HepG2 (cell line): ENCODE measurements around the gene NFATC2. TPM values are rescaled to one million over a fixed set of nuclear protein-coding genes. Genes with fewer than 3 reads are reported as not detected.

Source experiments
- ADNP ChIP-seq: sonication (generic); formaldehyde crosslinking; IDR thresholded peaks from 2 replicates; pipeline ENCODE4 v1.4.0; 2020; ENCODE audit warnings: missing genetic modification reagents
- CHCHD3 ChIP-seq: sonication (generic); formaldehyde crosslinking; IDR thresholded peaks from 2 replicates; pipeline ENCODE4 v1.8.0; 2022; ENCODE audit warnings: mild to moderate bottlenecking, missing genetic modification reagents, moderate library complexity
- DNMT3B ChIP-seq: conservative IDR thresholded peaks from 2 replicates; pipeline ENCODE4 v1.6.1; 2016; ENCODE audit warnings: missing biosample characterization, control low read depth
- EHMT2 ChIP-seq: fragments of 200-600 bp; sonication (generic); IDR thresholded peaks from 2 replicates; pipeline ENCODE4 v1.7.0; 2017; ENCODE audit warnings: antibody characterized with exemption, low read depth, low read length, borderline replicate concordance
- ELF1 ChIP-seq: sonication (generic); formaldehyde crosslinking; IDR thresholded peaks from 2 replicates; pipeline ENCODE4 v1.4.0; 2020; ENCODE audit warnings: missing genetic modification reagents
- GMEB1 ChIP-seq: sonication (generic); formaldehyde crosslinking; IDR thresholded peaks from 2 replicates; pipeline ENCODE4 v1.5.1; 2020; ENCODE audit warnings: missing genetic modification reagents, mild to moderate bottlenecking, borderline replicate concordance
- KDM5A ChIP-seq: fragments of 200-600 bp; sonication (generic); IDR thresholded peaks from 2 replicates; pipeline ENCODE4 v1.7.0; 2018; ENCODE audit warnings: antibody characterized with exemption, mild to moderate bottlenecking, low read length, borderline replicate concordance
- MYNN ChIP-seq: sonication (generic); formaldehyde crosslinking; IDR thresholded peaks from 2 replicates; pipeline ENCODE4 v1.4.0; 2020; ENCODE audit warnings: mild to moderate bottlenecking, low read depth, missing genetic modification reagents
- NR2F1 ChIP-seq, 2 experiments: fragments of 450-650 bp in 1 of 2; formaldehyde crosslinking in 1 of 2; IDR thresholded peaks; 2 replicates each; pipeline versions ENCODE4 v1.5.0 to v1.6.1; 2016 to 2020; ENCODE audit warnings: mild to moderate bottlenecking in 1 of 2, missing compliant biosample characterization in 1 of 2, missing genetic modification reagents in 1 of 2, moderate library complexity in 1 of 2
- PHF8 ChIP-seq: sonication (generic); formaldehyde crosslinking; IDR thresholded peaks from 2 replicates; pipeline ENCODE4 v1.5.0; 2020; ENCODE audit warnings: missing genetic modification reagents
- REL ChIP-seq: sonication (generic); formaldehyde crosslinking; conservative IDR thresholded peaks from 2 replicates; pipeline ENCODE4 v1.8.0; 2022; ENCODE audit warnings: mild to moderate bottlenecking, missing genetic modification reagents, moderate library complexity
- ZNF142 ChIP-seq: sonication (generic); formaldehyde crosslinking; IDR thresholded peaks from 2 replicates; pipeline ENCODE4 v1.4.0; 2020; ENCODE audit warnings: missing genetic modification reagents
- ZNF207 ChIP-seq: fragments of 450-650 bp; IDR thresholded peaks from 2 replicates; pipeline ENCODE4 v1.6.1; 2016; ENCODE audit warnings: antibody characterized with exemption, borderline replicate concordance
- ZNF256 ChIP-seq: sonication (generic); formaldehyde crosslinking; conservative IDR thresholded peaks from 2 replicates; pipeline ENCODE4 v1.4.0; 2020; ENCODE audit warnings: missing genetic modification reagents
- ZNF44 ChIP-seq: sonication (generic); formaldehyde crosslinking; IDR thresholded peaks from 2 replicates; pipeline ENCODE4 v1.5.1; 2020; ENCODE audit warnings: mild to moderate bottlenecking, missing genetic modification reagents
- ZNF543 ChIP-seq: sonication (generic); formaldehyde crosslinking; IDR thresholded peaks from 2 replicates; pipeline ENCODE4 v1.4.0; 2020; ENCODE audit warnings: mild to moderate bottlenecking, missing genetic modification reagents
- ZNF546 ChIP-seq: sonication (generic); formaldehyde crosslinking; conservative IDR thresholded peaks from 2 replicates; pipeline ENCODE4 v1.8.1; 2023; ENCODE audit warnings: mild to moderate bottlenecking, missing genetic modification reagents
- ZNF589 ChIP-seq: sonication (generic); formaldehyde crosslinking; conservative IDR thresholded peaks from 2 replicates; pipeline ENCODE4 v1.8.0; 2022; ENCODE audit warnings: mild to moderate bottlenecking, moderate library complexity, missing genetic modification reagents
- ZSCAN21 ChIP-seq: sonication (generic); formaldehyde crosslinking; IDR thresholded peaks from 2 replicates; pipeline ENCODE4 v1.8.0; 2022; ENCODE audit warnings: mild to moderate bottlenecking, missing genetic modification reagents, moderate library complexity, borderline replicate concordance
- polyA plus RNA-seq, 8 experiments: library from polyadenylated mRNA; depleted of rRNA in 3 of 8; stranded (reverse) in 7 of 8; unstranded in 1 of 8; fragments of >200 nt; fragmentation: Illumina TruSeq in 4 of 8; extraction: Trizol in 4 of 8; gene quantifications; 2 replicates each; pipeline versions ENCODE4 v1.2.1 to v1.2.3, GENCODE V29; 2011 to 2016; ENCODE audit warnings: low read depth in 4 of 8, missing spikeins in 1 of 8, mixed read lengths in 1 of 8; ENCODE audit not compliant: insufficient read depth in 1 of 8
- total RNA-seq, 5 experiments: library from RNA; depleted of rRNA; stranded (reverse); fragments of >200 nt; fragmentation: Illumina TruSeq; extraction: Trizol; gene quantifications; 2 replicates each; pipeline ENCODE4 v1.2.3, GENCODE V29; 2016; ENCODE audit warnings: low read depth in 1 of 5
- TF ChIP-seq, protein P1 (sequence below): sonication (generic); formaldehyde crosslinking; IDR thresholded peaks from 2 replicates; pipeline ENCODE4 v1.8.1; 2023; ENCODE audit warnings: mild to moderate bottlenecking, moderate library complexity, missing genetic modification reagents
- TF ChIP-seq, protein P2 (sequence below): sonication (generic); formaldehyde crosslinking; IDR thresholded peaks from 2 replicates; pipeline ENCODE4 v1.4.0; 2020; ENCODE audit warnings: missing genetic modification reagents

NFATC2 gene
- total and polyA plus RNA-seq, 2 of the 13 experiments (the other 11 are each of a cell fraction or from before 2014, with no cell fraction given), result 1.9 to 3.3 TPM

- no peak for TF ChIP-seq EHMT2
- TF ChIP-seq PHF8 (CRISPR knock-in tag), result no peak
- TF ChIP-seq ZNF44 (CRISPR knock-in tag), result no peak
- TF ChIP-seq ZSCAN21 (CRISPR knock-in tag), result no peak
- TF ChIP-seq ZNF207, result no peak
- no peak for TF ChIP-seq NR2F1 (CRISPR knock-in tag; IDR thresholded peaks at IDR 0.05)
- TF ChIP-seq ZNF546, result 0 out of 2 replicates have a peak, but pooled peaks have one; percentile 6
- no peak for TF ChIP-seq ZNF543 (CRISPR knock-in tag)
- TF ChIP-seq ZNF589 (CRISPR knock-in tag), result no peak
- TF ChIP-seq, protein P1, sequence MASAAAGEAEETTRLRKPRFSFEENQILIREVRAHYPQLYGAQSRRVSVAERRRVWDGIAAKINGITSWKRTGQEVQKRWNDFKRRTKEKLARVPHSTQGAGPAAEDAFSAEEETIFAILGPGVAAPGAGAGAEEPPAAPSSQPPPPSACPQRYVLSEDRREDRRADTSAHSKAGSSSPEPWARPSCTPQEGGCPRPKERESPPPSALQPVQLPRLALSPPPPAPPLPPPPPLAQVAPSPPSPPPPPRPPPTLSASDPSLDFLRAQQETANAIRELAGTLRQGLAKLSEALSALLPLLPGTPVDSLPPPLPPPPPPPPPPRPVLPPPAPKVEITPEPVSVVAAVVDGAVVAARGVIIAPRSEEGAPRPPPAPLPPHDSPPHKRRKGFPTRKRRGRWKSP, result no peak
- TF ChIP-seq MYNN (CRISPR knock-in tag), result no peak
- TF ChIP-seq CHCHD3 (CRISPR knock-in tag), result no peak
- TF ChIP-seq GMEB1 (CRISPR knock-in tag), result no peak
- no peak for TF ChIP-seq KDM5A
- TF ChIP-seq ZNF256 (CRISPR knock-in tag), result no peak
- no peak for TF ChIP-seq ZNF142 (CRISPR knock-in tag)
- TF ChIP-seq DNMT3B (CRISPR knock-in tag), result no peak
- no peak for TF ChIP-seq REL (CRISPR knock-in tag)
- TF ChIP-seq, protein P2, sequence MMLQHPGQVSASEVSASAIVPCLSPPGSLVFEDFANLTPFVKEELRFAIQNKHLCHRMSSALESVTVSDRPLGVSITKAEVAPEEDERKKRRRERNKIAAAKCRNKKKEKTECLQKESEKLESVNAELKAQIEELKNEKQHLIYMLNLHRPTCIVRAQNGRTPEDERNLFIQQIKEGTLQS (CRISPR knock-in tag), result no peak
- no peak for TF ChIP-seq ADNP
- no peak for TF ChIP-seq ELF1 (CRISPR knock-in tag)
Observed at GRCh38 chr20:51426718-51427650, 115.5 kb downstream of the NFATC2 start (continued).
